ENCODE measurements around the gene TOX2.
"Not testable (repeated sequence)": the region's sequence is repeated elsewhere in the genome, so short reads cannot be mapped to it uniquely, and the experiment has no call there.

TOX2 gene

GRCh38 chr20:44038681-44039123 lies 124.0 kb downstream of the TOX2 start:
- DNase-seq: peak; percentile 54

DNA sequence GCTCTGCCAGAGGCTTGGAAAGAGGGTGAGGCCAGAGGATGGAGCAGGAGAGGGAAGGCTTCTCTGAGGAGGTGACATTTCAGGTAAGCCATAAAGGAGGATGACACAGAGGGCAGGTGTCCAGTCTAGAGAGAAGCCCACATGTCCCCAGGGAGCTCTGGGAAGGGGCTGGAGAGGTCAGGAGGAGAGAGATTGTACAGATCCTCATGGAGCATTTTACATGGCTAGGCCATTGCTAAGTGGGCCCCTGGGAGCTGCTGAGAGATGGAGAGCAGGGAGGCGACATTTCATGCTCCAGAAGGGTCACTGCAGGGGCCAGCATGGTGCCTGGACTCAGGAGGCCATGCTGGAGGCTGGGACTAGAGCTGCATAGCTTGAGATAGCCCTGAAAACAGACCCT lies 124.5 kb downstream of the TOX2 start:
- no peak for DNase-seq

- DNase-seq: no peak
These were observed 125.1 kb downstream of the TOX2 start for GRCh38 chr20:44039741-44040140.

DNA sequence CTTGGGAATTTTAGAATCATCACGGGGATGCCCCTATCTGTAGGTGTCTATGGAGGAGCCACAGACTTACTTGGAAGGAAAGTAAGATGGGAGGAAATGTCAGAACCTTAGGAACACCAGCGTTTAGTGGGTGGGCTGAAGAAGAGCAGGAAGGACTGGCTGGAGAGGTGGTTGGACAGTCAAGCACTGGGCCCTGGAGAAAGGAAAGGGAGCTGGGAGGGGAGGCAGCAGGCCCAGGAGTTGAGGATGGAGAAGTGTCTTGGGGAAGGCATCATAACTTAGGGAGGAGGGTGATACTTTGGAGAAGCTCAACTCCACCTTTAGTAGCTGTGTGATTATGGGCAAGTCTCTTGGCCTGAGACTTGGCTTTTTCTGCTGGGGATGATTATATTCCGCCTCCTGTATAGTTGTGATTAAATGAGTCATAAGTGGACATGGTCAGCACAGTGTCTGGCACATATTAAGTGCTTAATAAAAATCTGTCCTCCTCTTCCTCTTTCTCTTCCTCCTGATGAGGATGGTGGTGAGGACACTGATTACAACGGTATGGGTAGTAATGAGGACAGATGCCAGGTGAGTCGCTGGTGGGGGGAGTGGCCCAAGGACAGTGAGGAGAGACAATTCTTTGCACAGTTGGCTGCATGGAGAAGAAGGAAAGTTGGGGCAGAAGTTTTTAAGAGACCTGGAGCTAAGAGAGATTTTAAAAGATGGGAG lies 125.7 kb downstream of the TOX2 start:
- no peak for DNase-seq

DNA sequence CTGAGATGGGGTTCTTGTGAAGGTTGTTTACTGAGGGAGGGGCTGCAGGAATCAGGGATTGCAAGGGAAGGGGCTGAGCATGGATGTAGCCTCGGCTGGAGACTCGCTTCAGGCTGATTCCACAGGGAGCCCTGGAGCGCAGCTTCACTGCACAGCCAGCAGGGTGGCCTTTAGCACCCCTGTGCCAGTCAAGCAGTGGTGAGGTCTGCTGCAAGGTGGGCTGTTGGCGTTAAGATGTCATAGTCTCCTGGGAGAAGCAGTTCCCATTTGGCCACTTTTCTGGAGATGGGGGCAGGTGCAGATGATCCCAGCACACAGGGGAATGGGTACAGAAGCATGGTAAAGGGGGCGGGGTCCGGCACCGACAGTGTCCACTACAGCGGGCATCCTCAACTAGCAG lies 126.3 kb downstream of the TOX2 start:
- no peak for DNase-seq

DNA sequence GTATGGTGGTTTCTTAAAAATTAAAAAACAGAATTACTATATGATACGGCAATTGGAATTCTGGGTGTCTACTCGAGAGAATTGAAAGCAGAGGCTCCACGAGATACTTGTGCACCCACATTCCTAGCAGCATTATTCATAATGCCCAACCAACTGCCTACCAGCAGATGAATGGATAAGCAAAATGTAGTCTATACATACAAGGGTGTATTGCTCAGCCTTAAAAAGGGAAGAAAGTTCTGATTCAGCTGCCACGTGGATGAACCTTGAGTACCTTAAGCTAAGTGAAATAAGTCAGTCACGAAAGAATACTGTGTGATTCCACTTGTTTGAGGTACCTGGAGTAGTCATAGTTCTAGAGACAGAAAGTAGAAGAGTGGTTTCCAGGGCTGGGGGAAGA lies 130.1 kb downstream of the TOX2 start:
- DNase-seq: not testable (repeated sequence)

GRCh38 chr20:44050327-44050726 lies 135.7 kb downstream of the TOX2 start:
- DNase-seq: no peak

DNA sequence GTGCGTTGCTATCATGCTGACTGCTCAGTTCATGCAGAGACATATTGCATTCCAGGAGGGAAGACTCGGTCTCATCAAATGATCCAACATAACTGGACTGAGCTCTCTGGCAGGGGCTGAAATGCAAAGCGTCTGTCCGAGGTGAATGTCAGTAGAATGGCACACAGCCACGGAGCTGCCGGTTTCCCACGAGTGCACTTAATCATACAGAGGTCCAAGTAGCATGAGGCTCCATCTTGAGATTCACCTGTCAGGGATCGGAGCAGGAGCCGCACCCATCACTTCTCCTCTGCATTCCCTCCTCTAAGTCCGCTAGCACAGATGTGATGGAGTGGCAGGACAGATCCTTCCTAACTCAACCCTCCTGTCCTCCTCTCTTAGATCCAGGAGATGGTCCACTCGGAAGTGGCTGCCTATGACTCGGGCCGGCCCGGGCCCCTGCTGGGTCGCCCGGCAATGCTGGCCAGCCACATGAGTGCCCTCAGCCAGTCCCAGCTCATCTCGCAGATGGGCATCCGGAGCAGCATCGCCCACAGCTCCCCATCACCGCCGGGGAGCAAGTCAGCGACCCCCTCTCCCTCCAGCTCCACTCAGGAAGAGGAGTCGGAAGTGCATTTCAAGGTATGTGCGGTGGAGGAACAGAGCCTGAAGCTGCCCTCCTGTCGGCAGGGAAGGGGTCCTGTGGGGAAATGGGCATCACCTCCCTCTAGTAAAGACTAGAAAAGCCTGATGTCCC lies 136.4 kb downstream of the TOX2 start:
- no peak for DNase-seq

GRCh38 chr20:44051661-44052000 lies 137.0 kb downstream of the TOX2 start:
- no peak for DNase-seq

DNA sequence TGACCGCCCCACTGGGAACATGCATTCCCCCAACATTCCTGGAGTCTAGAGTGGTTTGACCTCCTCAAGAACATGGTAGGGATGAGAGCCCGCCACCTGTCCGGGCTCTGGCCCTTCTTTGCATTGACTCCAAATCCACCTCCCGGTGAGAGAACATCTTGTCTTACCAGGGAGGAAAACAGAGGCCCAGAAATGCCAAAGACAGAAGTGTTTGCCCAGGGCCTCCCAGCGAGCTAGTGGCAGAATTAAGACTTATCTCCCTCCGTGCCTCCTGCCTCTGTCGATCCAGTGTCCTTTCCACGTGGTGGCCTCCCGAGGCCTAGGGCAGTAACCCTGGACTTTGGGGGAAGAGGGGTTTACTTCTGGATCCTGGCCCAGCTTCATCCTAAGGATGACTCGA lies 137.5 kb downstream of the TOX2 start:
- DNase-seq: no peak

- no peak for DNase-seq
These were observed 138.4 kb downstream of the TOX2 start for GRCh38 chr20:44053046-44053445.

DNA sequence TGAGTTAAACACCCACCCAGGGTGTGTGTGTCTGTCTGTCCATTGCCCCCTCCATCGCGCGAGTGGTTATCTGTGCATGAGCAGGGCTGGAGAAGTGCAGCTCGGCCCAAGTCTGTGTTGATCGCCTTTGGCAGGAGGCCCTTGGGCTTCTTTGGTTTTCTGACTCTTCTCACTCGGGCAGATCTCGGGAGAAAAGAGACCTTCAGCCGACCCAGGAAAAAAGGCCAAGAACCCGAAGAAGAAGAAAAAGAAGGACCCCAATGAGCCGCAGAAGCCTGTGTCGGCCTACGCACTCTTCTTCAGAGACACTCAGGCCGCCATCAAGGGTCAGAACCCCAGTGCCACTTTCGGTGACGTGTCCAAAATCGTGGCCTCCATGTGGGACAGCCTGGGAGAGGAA lies 139.5 kb downstream of the TOX2 start:
- no peak for DNase-seq

- DNase-seq: no peak
These were observed 140.2 kb downstream of the TOX2 start for GRCh38 chr20:44054849-44055248.

- DNase-seq: no peak
These were observed 141.5 kb downstream of the TOX2 start for GRCh38 chr20:44056010-44056698.

GRCh38 chr20:44057698-44058675 lies 143.3 kb downstream of the TOX2 start:
- no peak for DNase-seq

GRCh38 chr20:44064501-44065400 lies 150.1 kb downstream of the TOX2 start:
- DNase-seq: no peak

DNA sequence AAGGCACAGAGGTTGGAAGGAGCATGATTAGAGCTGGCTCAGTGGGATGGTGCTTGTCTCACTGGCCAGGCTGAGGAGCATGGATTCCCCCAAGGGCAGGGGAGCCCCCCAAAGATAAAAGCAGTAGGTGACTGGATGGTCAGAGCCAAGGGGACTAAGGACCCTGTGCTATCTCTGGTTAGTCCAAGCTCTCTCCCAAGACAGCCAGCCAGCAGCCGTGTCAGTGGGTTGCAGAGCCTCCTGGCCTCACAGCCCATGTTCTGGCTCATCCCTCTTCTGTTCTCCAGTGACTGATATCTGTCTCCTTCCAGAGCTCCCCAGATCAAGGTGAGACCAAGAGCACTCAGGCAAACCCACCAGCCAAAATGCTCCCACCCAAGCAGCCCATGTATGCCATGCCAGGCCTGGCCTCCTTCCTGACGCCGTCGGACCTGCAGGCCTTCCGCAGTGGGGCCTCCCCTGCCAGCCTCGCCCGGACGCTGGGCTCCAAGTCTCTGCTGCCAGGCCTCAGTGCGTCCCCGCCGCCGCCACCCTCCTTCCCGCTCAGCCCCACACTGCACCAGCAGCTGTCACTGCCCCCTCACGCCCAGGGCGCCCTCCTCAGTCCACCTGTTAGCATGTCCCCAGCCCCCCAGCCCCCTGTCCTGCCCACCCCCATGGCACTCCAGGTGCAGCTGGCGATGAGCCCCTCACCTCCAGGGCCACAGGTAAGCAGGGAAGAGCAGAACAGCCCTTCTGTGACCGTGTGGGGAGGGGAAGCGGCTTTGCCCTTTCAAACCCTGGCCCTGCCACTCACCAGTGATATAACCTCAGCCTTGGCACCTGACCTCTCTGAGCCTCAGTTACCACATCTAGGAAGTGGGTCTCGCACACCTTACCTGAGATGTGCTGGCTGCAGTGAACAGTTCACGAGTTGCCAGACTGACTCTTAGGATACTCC lies 151.0 kb downstream of the TOX2 start:
- DNase-seq: no peak

DNA sequence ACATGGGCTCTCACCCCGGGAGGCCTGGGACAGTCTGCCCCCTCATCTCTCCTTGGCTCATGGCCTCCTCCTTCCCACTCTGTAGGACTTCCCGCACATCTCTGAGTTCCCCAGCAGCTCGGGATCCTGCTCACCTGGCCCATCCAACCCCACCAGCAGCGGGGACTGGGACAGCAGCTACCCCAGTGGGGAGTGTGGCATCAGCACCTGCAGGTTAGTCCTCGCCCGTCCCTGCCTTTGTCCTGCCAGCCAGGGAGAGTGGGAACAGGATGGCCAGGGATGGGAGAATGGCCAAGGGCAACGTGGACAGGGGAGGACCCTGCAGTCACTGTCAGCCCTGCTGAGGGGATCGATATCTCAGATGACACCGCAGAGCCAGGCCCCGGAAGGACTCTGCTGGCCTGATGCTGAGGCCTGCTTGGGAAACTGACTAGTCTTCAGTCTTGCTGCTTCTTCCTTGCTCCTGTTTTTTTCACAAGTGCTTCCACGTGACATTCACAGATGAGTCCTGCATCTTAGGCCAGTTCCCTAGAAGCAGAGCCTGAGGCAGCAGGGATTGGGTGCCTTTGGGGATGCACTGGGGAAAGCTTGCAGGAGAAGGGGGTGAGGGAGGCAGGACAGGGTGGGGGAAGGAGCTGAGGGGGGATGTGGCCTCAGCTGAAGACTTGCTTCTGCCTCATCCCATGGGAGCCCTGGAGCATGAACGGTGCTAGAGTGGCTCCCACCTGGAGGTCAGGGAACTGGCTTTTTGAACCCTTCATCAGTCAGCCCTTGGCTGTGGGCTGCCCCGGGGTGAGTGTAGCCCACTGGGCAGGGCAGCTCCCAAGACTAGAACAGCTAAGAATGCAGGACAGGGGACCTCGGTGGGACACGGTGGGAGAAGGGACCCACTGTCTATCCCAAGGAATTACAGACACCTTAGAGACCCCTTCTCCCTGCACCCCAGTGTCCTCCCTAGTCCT lies 152.3 kb downstream of the TOX2 start:
- no peak for DNase-seq

- no peak for DNase-seq
These were observed 153.0 kb downstream of the TOX2 start for GRCh38 chr20:44067650-44068081.

All from femur (tissue), 1 donor.